A673 (cell line): ENCODE data around the gene LRRC74A. TPM values are rescaled to one million over a fixed set of nuclear protein-coding genes. Genes with fewer than 3 reads are reported as not detected.

Experiments
- BruUV-seq: library from RNA; stranded (reverse); fragments of 400-500 nt; replicated peaks from 2 replicates; lab custom pipeline; 2021; lab: Mats Ljungman, UMichigan
- CTCF ChIA-PET: fragments of 300-600 bp; sonication (Branson Sonifier 250); formaldehyde crosslinking; loops from one replicate; lab custom pipeline; 2022; ENCODE audit warnings: antibody characterized with exemption; lab: Charles Lee
- POLR2A ChIA-PET: fragments of 300-600 bp; sonication (Branson Sonifier 250); formaldehyde crosslinking; loops from one replicate; lab custom pipeline; 2022; ENCODE audit warnings: antibody characterized with exemption; ENCODE audit not compliant: low non-redundant PET; lab: Charles Lee
- DNase-seq: peaks from one replicate; pipeline ENCODE4 v3.0.0-alpha.2; 2015; ENCODE audit warnings: low spot score
- H3K27ac ChIP-seq: fragments of 200-600 bp; sonication (generic); 2 replicates; pipeline ENCODE4 v1.5.1; 2016; ENCODE audit warnings: mixed run types, low read depth, mild to moderate bottlenecking, mixed read lengths, antibody characterized with exemption, low read length; ENCODE audit not compliant: poor library complexity, severe bottlenecking
- H3K27me3 ChIP-seq: fragments of 200-600 bp; sonication (generic); replicated peaks from 2 replicates; pipeline ENCODE4 v1.6.1; 2017; ENCODE audit warnings: mixed run types, low read depth, mild to moderate bottlenecking, mixed read lengths, antibody characterized with exemption, low read length; ENCODE audit not compliant: insufficient read depth, poor library complexity
- H3K36me3 ChIP-seq: fragments of 200-600 bp; sonication (generic); 2 replicates; pipeline ENCODE4 v1.6.1; 2016; ENCODE audit warnings: mixed run types, mild to moderate bottlenecking, mixed read lengths, antibody characterized with exemption, low read length; ENCODE audit not compliant: insufficient read depth, poor library complexity, severe bottlenecking
- H3K4me1 ChIP-seq: fragments of 200-600 bp; sonication (generic); 2 replicates; pipeline ENCODE4 v1.6.1; 2017; ENCODE audit warnings: mixed run types, mild to moderate bottlenecking, mixed read lengths, antibody characterized with exemption, low read length; ENCODE audit not compliant: insufficient read depth, poor library complexity, severe bottlenecking
- H3K4me3 ChIP-seq: fragments of 200-600 bp; sonication (generic); 2 replicates; pipeline ENCODE4 v1.5.1; 2016; ENCODE audit warnings: low read depth, mixed run types, mild to moderate bottlenecking, mixed read lengths, low read length; ENCODE audit not compliant: poor library complexity, severe bottlenecking
- H3K9me3 ChIP-seq: fragments of 200-600 bp; sonication (generic); 2 replicates; pipeline ENCODE4 v1.6.1; 2016; ENCODE audit warnings: mixed run types, low read depth, mild to moderate bottlenecking, mixed read lengths, antibody characterized with exemption, low read length; ENCODE audit not compliant: poor library complexity, severe bottlenecking
- EZH2 ChIP-seq: fragments of 200-600 bp; sonication (generic); IDR thresholded peaks from 2 replicates; pipeline ENCODE4 v1.6.1; 2017; ENCODE audit warnings: borderline replicate concordance, low read depth, mild to moderate bottlenecking, mixed read lengths, antibody characterized with exemption, low read length; ENCODE audit not compliant: poor library complexity, severe bottlenecking
- intact Hi-C: fragments of 100-400 bp; cut with micrococcal nuclease; formaldehyde crosslinking; loops from one replicate; pipeline ENCODE4 v1.10.0; 2022; ENCODE audit not compliant: unreplicated experiment
- total RNA-seq: library from RNA; stranded (reverse); gene quantifications from 2 replicates; pipeline ENCODE4 v1.2.3, GENCODE V29; 2021
- TF ChIP-seq, protein P1 (sequence below): fragments of 300-800, 200-600 bp; sonication (generic); conservative IDR thresholded peaks from 2 replicates; pipeline ENCODE4 v1.5.1; 2017; ENCODE audit warnings: low read depth, mild to moderate bottlenecking, antibody characterized with exemption, low read length, moderate library complexity, mixed read lengths

Gene LRRC74A
- total RNA-seq, 1 experiment from 2014 or later: not detected

- Histone ChIP-seq H3K36me3 (no peaks in the 10 kb centered on the region), H3K4me1 (no peaks in the 10 kb centered on the region), H3K27me3 (peaks cover 3% of the 10 kb centered on the region), H3K27ac (no peak overlapping the region), H3K9me3 (no peaks in the 10 kb centered on the region), H3K4me3 (no peak overlapping the region)
- intact Hi-C loops: no loop called here
- no peak for DNase-seq
- ChIA-PET CTCF (no interaction called here), POLR2A (no interaction called here)
- no TSS peak for BruUV-seq
- no peak for TF ChIP-seq EZH2
- TF ChIP-seq, protein P1, sequence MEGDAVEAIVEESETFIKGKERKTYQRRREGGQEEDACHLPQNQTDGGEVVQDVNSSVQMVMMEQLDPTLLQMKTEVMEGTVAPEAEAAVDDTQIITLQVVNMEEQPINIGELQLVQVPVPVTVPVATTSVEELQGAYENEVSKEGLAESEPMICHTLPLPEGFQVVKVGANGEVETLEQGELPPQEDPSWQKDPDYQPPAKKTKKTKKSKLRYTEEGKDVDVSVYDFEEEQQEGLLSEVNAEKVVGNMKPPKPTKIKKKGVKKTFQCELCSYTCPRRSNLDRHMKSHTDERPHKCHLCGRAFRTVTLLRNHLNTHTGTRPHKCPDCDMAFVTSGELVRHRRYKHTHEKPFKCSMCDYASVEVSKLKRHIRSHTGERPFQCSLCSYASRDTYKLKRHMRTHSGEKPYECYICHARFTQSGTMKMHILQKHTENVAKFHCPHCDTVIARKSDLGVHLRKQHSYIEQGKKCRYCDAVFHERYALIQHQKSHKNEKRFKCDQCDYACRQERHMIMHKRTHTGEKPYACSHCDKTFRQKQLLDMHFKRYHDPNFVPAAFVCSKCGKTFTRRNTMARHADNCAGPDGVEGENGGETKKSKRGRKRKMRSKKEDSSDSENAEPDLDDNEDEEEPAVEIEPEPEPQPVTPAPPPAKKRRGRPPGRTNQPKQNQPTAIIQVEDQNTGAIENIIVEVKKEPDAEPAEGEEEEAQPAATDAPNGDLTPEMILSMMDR: no peak
These were observed 30.6 kb downstream of the LRRC74A start for GRCh38 chr14:76856769-76857168.

DNA sequence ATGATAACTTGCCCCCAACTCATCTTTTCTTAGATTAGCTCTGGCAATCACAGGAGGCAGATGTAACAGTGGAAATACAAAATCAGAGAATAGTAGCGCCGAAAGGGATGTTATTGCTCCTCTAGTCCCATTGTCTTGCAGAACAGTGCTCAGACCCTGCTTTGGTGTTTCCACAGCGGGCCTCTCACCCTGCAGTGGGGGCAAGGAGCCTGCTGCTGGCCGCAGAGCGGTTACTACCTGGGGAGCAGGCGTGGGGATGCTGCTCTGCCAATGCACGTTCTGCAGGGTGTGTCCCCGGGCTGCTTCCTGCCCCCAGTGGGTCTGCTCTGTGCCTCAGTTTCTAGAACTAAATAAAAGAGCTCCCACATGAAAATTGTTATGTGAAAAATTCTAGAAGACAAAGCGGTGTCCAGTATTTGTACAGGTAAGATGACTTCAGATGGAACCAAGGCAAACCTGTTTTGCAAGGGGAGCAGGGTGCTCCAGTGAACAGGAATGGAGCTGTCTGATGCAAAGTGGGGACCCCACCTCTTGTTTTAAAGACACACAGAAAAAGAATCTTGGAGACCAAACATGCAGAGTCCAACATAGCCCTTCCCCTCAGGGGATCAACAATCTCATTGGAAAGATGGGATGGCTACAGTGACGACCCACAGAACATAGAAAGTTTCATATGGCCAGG is 35.5 kb downstream of the LRRC74A start:
- intact Hi-C loops: no loop called here
- no peaks in the 10 kb centered on the region for H3K36me3 ChIP-seq
- H3K9me3 ChIP-seq: no peaks in the 10 kb centered on the region
- H3K27me3 ChIP-seq: no peaks in the 10 kb centered on the region
- BruUV-seq: no TSS peak
- no peaks in the 10 kb centered on the region for H3K4me1 ChIP-seq
- no peak for DNase-seq
- H3K4me3 ChIP-seq: no peak overlapping the region
- CTCF ChIA-PET: no interaction called here
- POLR2A ChIA-PET: no interaction called here
- TF ChIP-seq EZH2: no peak
- TF ChIP-seq, protein P1: no peak
- H3K27ac ChIP-seq: no peak overlapping the region

- ChIA-PET CTCF (interaction anchor here (0.7 kb wide), 1 partner anchor 93 kb away, joined by 4 read pairs; no protein-coding TSS in a partner anchor), POLR2A (no interaction called here)
- Histone ChIP-seq H3K36me3 (no peaks in the 10 kb centered on the region), H3K27me3 (no peaks in the 10 kb centered on the region), H3K9me3 (no peaks in the 10 kb centered on the region), H3K27ac (no peak overlapping the region), H3K4me1 (no peaks in the 10 kb centered on the region), H3K4me3 (no peak overlapping the region)
- intact Hi-C loops: no loop called here
- BruUV-seq: no TSS peak
- no peak for DNase-seq
- TF ChIP-seq, protein P1: no peak
These were observed 36.5 kb downstream of the LRRC74A start for GRCh38 chr14:76862546-76863282.
